Eye (tissue), 1 donor: ENCODE measurements around the gene HOXD11.

Experiments
- DNase-seq: peaks from one replicate; pipeline ENCODE4 v3.0.0-alpha.2; 2015

The HOXD11 gene

DNA sequence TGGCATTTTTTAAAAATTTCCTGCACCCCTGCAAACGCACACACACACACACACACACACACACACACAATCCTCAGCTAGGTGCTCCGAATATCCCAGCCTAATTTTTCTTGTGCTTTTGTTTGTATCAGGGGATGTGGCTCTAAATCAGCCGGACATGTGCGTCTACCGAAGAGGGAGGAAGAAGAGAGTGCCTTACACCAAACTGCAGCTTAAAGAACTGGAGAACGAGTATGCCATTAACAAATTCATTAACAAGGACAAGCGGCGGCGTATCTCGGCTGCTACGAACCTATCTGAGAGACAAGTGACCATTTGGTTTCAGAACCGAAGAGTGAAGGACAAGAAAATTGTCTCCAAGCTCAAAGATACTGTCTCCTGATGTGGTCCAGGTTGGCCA lies 12.7 kb upstream of the HOXD11 start:
- peak; percentile 60 for DNase-seq

- DNase-seq: no peak
Observed at GRCh38 chr2:176095421-176095820, 11.7 kb upstream of the HOXD11 start.

DNA sequence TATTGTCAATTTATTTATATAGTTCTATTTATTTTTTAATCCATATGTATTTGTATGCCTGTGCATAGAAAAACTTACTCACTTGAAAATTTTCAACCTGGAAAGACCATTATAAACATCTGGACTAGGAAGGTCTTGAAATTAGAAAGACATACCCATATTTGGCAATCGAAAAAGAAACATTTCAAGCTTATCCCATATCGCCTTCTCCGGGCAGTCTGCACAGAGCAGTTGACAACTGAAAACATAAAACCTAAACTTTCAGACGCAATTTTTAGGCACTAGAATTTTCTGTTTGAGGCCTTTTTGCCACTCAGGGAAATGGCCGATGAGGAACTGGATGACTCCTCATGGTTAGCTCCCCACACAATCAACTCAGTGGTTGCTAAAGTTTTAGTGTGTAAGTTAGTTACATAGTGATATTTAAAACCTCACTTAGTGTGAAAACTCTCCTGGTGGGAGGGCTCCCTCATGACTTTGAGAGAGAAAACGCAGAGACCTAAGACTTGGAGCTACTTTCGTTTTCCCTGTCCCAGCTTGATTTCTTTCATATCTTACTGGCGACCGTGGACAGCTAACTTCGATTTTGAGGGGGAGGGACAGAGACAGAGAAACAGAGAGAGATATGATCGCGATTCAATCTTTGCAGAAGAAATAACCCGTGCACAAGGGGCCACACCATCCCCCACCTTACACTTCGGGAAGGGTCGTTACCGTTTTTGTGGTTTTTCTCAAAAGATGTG lies 10.7 kb upstream of the HOXD11 start:
- DNase-seq: peak; percentile 81

- peak; percentile 94 for DNase-seq
Observed at GRCh38 chr2:176096986-176097819, 9.9 kb upstream of the HOXD11 start.

DNA sequence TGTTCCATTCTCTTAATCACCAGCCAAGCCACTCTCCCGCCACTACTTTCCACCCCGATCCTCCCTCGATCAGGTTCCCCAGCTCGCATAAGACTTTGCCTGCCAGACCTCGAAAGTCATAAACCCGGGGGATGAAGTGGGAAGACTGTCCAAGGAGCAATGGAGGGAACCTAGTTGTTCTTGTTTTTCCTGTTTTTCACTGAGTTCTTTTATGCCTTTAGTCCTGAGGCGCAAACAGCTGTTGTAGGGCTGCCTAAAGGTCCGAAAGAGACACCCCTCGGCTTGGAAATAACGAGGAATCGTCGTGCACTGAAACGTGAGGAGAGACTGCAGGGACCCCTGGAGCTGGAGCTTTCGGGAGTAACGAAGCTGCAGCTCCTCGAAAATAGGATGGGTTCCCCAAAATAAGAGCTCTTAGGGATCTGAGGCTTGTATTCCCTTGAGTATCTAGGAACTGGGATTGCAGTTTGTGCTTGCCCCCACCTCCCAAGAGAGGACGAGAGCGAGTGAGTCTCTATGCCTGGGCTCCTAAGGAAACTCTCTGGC lies 9.2 kb upstream of the HOXD11 start:
- no peak for DNase-seq

DNA sequence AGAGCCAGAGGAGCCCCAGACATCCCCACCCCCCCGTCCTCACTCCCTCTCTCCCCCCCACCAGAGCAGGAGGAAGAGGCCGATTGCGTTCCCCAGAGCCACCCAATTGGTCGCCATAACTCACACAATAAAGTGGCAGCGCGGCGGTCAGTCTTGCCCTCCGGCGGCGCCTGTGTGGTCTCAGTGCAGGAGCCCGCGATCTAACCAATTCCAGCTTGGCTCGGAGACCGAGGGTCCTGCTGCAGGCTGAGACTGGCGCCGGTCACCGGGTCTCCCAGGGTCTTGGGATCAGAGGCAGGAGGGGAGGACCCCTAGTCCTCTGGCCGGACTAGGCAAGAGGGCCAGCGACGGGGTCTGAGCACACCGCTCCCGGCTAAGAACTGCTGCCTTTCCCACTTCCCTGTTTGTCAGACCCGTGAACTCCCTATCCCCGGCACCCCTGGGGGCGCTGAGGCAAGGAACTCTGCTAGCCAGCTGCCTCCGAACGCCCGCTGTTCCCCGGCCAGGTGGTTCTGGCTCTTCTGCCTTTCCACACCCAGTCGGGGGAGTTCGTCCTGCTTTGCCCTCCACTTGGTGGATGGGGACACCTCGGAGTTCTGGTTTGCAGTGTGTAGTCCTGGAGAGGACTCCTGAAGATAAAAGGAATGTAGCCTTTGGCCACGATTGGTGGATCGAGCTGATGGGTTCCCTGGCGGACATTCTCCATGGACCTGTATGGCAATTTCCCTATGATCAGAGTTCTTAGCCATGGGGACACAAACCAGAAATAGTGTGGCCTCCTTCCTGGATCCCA lies 8.5 kb upstream of the HOXD11 start:
- DNase-seq: no peak

DNA sequence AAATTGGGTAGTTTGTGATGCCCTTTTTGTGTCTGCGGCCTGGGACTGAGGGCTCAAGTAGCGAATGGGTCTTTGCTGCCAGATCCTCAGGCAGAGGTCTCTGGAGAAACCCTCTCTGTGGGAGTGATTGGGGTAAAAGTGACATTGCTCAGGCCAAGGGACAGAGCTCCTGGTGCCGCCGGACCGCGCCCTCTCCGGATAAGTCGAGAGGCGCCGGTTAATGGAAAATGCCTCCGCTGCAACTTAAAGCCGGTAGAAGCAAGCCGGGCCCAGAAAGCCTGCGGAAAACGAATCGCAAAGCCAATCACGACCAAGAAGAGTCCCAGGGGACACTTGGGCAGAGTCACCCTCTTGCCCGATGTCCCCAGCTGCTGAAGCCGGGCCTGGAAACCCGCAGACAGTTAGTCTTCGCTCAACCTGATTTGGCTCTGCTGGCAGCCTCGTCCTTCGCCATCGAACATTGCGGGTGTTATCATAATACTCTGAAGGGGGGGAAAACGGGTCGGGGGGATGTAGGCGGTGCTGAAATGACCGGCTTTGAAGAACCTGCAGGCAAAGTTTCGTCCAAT lies 7.8 kb upstream of the HOXD11 start:
- no peak for DNase-seq

DNA sequence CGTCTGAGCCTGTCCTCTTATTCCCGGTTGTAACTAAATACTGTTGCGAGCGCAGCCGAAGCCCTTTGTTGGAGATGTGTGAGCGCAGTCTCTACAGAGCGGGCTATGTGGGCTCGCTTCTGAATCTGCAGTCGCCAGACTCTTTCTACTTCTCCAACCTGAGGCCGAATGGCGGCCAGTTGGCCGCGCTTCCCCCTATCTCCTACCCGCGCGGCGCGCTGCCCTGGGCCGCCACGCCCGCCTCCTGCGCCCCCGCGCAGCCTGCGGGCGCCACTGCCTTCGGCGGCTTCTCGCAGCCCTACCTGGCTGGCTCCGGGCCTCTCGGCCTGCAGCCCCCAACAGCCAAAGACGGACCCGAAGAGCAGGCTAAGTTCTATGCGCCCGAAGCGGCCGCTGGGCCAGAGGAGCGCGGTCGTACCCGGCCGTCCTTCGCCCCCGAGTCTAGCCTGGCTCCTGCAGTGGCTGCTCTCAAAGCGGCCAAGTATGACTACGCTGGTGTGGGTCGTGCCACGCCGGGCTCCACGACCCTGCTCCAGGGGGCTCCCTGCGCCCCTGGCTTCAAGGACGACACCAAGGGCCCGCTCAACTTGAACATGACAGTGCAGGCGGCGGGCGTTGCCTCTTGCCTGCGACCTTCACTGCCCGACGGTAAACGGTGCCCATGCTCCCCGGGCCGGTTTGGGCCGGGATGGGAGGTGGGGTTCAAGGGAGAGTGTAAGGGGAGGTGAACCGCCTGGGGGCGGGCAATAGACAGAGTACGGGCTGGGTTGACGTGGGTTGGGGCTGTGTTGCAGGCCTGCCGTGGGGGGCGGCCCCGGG lies 7.1 kb upstream of the HOXD11 start, which contains the start of gene HOXD12:
Gene HOXD12, plus strand, starts transcription at position 68 of the 819 bp plus-strand sequence. Its CDS starts 7 bp downstream, at position 75.
- no peak for DNase-seq

- DNase-seq: no peak
Observed at GRCh38 chr2:176100547-176101140, 6.4 kb upstream of the HOXD11 start.

DNA sequence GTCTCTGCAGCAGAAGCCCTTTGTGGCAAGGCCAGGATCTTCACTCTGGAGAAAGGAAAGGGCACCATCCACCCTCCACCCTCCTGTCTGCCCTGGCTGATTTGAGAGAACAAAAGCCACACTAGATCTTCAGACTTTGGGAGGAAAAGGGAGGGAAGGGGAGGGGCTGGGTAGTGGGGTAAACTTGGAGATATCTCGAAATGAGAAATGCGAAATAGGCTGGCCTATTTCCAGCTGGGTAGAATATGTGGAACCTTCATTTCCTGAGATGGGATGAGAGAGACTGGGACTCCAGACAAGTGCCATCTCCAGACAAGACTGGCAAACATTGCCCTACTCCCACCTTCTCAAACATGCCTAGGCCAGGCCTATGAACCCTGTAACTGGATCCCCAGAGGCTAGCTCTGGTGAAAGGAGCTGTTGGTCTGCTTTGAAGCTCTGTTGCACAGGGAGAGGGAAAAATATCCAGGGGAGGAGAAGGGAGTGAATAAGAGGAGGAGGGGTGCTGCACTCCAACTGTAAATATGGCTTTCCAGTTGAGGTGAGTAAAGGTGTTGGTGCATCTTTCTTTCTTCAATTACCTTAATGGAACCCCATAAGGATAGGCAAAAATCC lies 5.8 kb upstream of the HOXD11 start:
- no peak for DNase-seq

- DNase-seq: no peak
Observed at GRCh38 chr2:176101842-176102241, 5.2 kb upstream of the HOXD11 start.

DNA sequence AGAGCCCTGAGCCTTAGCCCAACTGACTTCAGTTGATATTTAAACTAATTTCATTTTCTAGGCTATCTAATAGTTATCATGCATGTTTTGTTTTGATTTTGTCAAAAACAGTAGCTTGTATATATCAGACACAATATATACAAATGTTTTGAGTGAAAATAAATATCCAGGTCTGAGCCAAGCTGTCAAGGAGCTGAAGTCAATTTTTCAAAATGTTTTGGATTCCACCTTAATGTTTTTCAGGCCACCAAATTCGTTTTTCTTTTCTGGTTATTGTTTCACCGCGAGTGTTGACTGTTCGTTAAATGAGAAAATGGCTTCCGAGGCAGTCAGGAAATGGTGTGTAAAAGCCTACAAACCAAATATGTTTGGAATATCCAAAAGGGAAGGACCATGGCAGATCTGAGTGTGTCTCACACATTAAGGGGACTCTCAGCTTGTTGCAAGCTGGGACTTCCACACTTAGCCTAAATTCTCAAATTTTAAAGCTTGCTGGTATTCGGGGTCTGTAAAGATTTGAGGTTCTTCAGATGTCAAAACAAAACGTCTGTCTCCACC lies 4.7 kb upstream of the HOXD11 start:
- DNase-seq: no peak

DNA sequence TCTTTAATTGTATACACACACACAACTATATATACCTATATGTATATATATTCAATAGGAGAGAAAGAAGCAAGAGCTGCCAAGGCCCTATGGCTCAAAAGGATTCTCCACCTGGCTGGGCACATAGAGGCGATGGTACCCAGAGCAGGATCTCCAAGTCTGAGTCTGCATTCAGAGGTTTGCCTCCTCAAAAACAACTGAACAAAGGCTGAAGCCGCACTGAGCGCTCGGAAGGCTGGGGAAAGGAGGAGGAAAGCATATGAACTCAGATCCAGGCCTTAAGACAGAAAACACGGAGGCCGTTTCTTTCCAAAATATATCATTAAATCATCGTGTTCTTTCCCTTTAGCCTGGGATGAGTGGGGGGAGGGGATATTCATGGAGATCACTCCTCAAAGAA lies 3.9 kb upstream of the HOXD11 start:
- DNase-seq: no peak

DNA sequence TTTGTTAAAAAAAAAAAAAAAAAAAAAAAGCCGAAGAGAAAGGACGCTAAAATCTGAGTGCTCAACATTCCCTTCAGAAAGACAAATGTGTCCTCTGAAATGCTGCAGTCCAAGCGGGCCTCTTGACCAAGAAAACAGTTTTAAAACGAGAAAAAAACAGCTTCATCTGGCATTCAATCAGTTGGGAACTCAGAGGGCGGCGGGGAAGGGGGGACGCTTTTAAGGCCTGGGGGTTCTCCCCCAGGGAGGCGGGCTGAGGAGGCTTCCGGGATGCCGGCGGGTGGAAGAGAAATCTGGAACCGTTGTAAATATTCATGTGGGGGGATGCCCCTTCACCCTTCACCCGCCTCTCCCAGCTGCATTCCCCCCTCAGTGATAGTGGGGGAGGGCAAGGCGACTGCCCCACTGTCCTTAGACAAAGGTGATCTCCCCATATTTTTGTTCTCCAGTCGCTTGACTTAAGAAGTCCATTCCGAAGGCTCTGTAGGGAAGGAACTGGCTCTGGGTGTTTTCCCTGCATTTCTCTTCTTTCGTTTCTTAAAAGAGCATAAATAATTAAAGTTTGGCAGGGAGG lies 3.3 kb upstream of the HOXD11 start:
- no peak for DNase-seq

- peak; percentile 67 for DNase-seq
Observed at GRCh38 chr2:176104316-176105077, 2.6 kb upstream of the HOXD11 start.

DNA sequence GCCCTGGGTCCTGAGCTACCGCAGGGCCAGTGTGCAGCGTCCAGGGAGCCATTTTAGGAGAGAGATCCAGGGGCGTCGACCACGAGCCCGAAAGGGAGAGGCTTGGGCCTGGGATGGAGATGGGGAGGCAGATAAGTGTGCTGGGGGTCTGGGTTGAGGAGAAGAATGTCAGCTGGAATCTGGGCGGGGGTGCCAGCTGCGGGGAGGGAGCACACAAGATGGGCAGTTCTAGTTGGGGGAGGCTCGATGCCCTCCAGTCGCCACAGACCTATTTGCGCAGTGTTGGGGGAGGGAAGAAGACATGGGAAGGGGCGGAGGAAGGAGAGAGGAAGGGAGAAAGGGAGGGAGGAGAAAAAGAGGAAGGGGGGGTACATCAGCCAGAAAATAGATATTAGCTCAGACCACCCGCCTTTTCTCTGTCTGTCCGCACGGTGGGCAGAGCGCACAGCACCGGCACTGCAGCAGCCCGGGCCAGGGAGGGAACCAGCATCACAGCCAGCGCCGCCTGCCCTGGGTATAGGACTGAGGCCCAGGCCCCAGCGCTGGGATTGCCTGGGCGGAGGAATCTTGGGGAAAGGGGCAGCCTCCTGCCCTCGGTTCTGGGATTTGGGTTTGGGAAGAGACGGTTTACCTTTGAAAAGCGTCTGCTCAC lies 1.9 kb upstream of the HOXD11 start:
- no peak for DNase-seq

GRCh38 chr2:176105730-176106580 lies 1.1 kb upstream of the HOXD11 start:
- no peak for DNase-seq

- no peak for DNase-seq
Observed at GRCh38 chr2:176107731-176108181, 676 bp downstream of the HOXD11 start.
